GM10266 (cell line): ENCODE results near the gene SECISBP2L.
A peak's percentile ranks its signal among the peaks of the same experiment; 100 is the strongest.

ENCODE experiments used
- DNase-seq: peaks from one replicate; pipeline ENCODE4 v3.0.0; 2012; ENCODE audit errors: extremely low spot score
- CTCF ChIP-seq: IDR thresholded peaks from 2 replicates; pipeline ENCODE4 v1.5.1; 2012; ENCODE audit warnings: mild to moderate bottlenecking, low read depth; ENCODE audit not compliant: control insufficient read depth, insufficient read depth; ENCODE audit errors: missing control alignments

Gene SECISBP2L

GRCh38 chr15:48993380-48993779, 52.9 kb downstream of the SECISBP2L start:
- no peak for TF ChIP-seq CTCF
- DNase-seq: no peak

GRCh38 chr15:48992545-48992944, 53.7 kb downstream of the SECISBP2L start:
- no peak for TF ChIP-seq CTCF
- peak; percentile 38 for DNase-seq

GRCh38 chr15:48992096-48992495, 54.1 kb downstream of the SECISBP2L start:
- no peak for TF ChIP-seq CTCF
- DNase-seq: no peak

GRCh38 chr15:48989170-48989569, 57.1 kb downstream of the SECISBP2L start:
- DNase-seq: no peak
- no peak for TF ChIP-seq CTCF

- no peak for DNase-seq
- no peak for TF ChIP-seq CTCF
These were observed 59.1 kb downstream of the SECISBP2L start for GRCh38 chr15:48987142-48987541.

GRCh38 chr15:48986240-48986639, 60.0 kb downstream of the SECISBP2L start:
- DNase-seq: no peak
- TF ChIP-seq CTCF: no peak

- no peak for DNase-seq
- TF ChIP-seq CTCF: no peak
These were observed 60.7 kb downstream of the SECISBP2L start for GRCh38 chr15:48985516-48985915.
